HL-60 (cell line): ENCODE measurements around the gene SH3D19.
A peak's percentile ranks its signal among the peaks of the same experiment; 100 is the strongest.
"Not testable (repeated sequence)": the region's sequence is repeated elsewhere in the genome, so short reads cannot be mapped to it uniquely, and the experiment has no call there.

Experiments
- DNase-seq, 2 experiments: peaks; one replicate each; pipeline ENCODE4 v3.0.0-alpha.2; 2010 to 2020; ENCODE audit warnings: low read depth in 1 of 2, low spot score in 1 of 2
- H3K27ac ChIP-seq: fragments of 250-450 bp; sonication (Bioruptor Pico); replicated peaks from 2 replicates; pipeline ENCODE4 v1.5.1; 2020; ENCODE audit warnings: mild to moderate bottlenecking, moderate library complexity
- H3K27me3 ChIP-seq: fragments of 250-450 bp; sonication (Bioruptor Pico); 2 replicates; pipeline ENCODE4 v1.5.1; 2021; ENCODE audit warnings: mild to moderate bottlenecking, moderate library complexity; ENCODE audit not compliant: insufficient read depth, poor library complexity, severe bottlenecking
- H3K4me3 ChIP-seq: replicated peaks from 2 replicates; pipeline ENCODE4 v1.5.1; 2011; ENCODE audit warnings: mild to moderate bottlenecking, control low read depth, low read length; ENCODE audit not compliant: insufficient read depth
- CTCF ChIP-seq: IDR thresholded peaks from one replicate; pipeline ENCODE4 v1.5.1; 2011; ENCODE audit warnings: low read length, control low read depth, inconsistent platforms; ENCODE audit not compliant: insufficient read depth
- GABPA ChIP-seq: IDR thresholded peaks from 2 replicates; pipeline ENCODE4 v1.6.1; 2012; ENCODE audit warnings: low read depth
- POLR2AphosphoS5 ChIP-seq: IDR thresholded peaks from 2 replicates; pipeline ENCODE4 v1.6.1; 2012; ENCODE audit warnings: low read depth
- REST ChIP-seq: IDR thresholded peaks from 2 replicates; pipeline ENCODE4 v1.6.1; 2012; ENCODE audit warnings: low read depth; ENCODE audit not compliant: insufficient replicate concordance
- SPI1 ChIP-seq: IDR thresholded peaks from 2 replicates; pipeline ENCODE4 v1.6.1; 2012; ENCODE audit warnings: low read depth, mild to moderate bottlenecking, borderline replicate concordance

Gene SH3D19

GRCh38 chr4:151287409-151287808, 38.0 kb downstream of the SH3D19 start:
- Histone ChIP-seq H3K27ac (no peak overlapping the region), H3K4me3 (no peak overlapping the region), H3K27me3 (no peaks in the 10 kb centered on the region)
- TF ChIP-seq CTCF (no peak), SPI1 (no peak), POLR2AphosphoS5 (no peak), REST (no peak), GABPA (no peak)
- no peak for DNase-seq

GRCh38 chr4:151284534-151285245, 40.7 kb downstream of the SH3D19 start:
- H3K4me3 ChIP-seq, result no peak overlapping the region
- no peaks in the 10 kb centered on the region for H3K27me3 ChIP-seq
- TF ChIP-seq POLR2AphosphoS5 (no peak), GABPA (no peak), CTCF (no peak), REST (no peak), SPI1 (no peak)
- DNase-seq, result no peak
- no peak overlapping the region for H3K27ac ChIP-seq

GRCh38 chr4:151276787-151277562, 48.4 kb downstream of the SH3D19 start, which contains the start of gene PRSS48:
PRSS48 (plus strand) TSS chr4:151277161; CDS start chr4:151277173, 12 bp downstream.
- peak; percentile 7 to 51 for DNase-seq
- Histone ChIP-seq H3K4me3 (no peak within 1 kb of the TSS), H3K27me3 (no peaks in the 10 kb centered on the region), H3K27ac (no peak within 1 kb of the TSS)
- TF ChIP-seq POLR2AphosphoS5, result no peak
- TF ChIP-seq CTCF, result peak; percentile 51
- no peak for TF ChIP-seq GABPA
- TF ChIP-seq SPI1, result peak; percentile 63; the same call in 1 of the 2 replicates
- TF ChIP-seq REST, result no peak

GRCh38 chr4:151268905-151269304, 56.5 kb downstream of the SH3D19 start:
- not testable (repeated sequence) for H3K27me3 ChIP-seq, H3K4me3 ChIP-seq, DNase-seq, H3K27ac ChIP-seq
